Measurements from ENCODE around the gene CD63. TPM values are rescaled to one million over a fixed set of nuclear protein-coding genes. Genes with fewer than 3 reads are reported as not detected.

Gene CD63
- polyA plus RNA-seq, 3 donors = 674 to 749 (median 723) TPM

Other genes with a start within 250 kb of the CD63 start
- gene OR6C68, start 236.6 kb downstream of the CD63 start, polyA plus RNA-seq (ENCODE audit: insufficient read length in 3 of 3) = not detected
- gene OR6C4, start 179.4 kb downstream of the CD63 start, polyA plus RNA-seq (ENCODE audit: insufficient read length in 3 of 3) = not detected
- not detected for gene OR2AP1, start 156.5 kb downstream of the CD63 start, polyA plus RNA-seq (ENCODE audit: insufficient read length in 3 of 3)
- gene OR10P1, start 92.1 kb downstream of the CD63 start, polyA plus RNA-seq (ENCODE audit: insufficient read length in 3 of 3) = not detected
- 10 to 100 TPM; 22.3 to 27.7 (median 22.5) TPM for gene ITGA7, start 21.1 kb downstream of the CD63 start, polyA plus RNA-seq (ENCODE audit: insufficient read length in 3 of 3)
- 100 to 1,000 TPM; 114 to 135 (median 133) TPM for gene BLOC1S1, start 13.0 kb downstream of the CD63 start, polyA plus RNA-seq (ENCODE audit: insufficient read length in 3 of 3)
- 10 to 100 TPM; 18.2 to 22.8 (median 19.2) TPM for gene RDH5, start 8.6 kb downstream of the CD63 start, polyA plus RNA-seq (ENCODE audit: insufficient read length in 3 of 3)
- gene GDF11, start 14.1 kb upstream of the CD63 start, polyA plus RNA-seq (ENCODE audit: insufficient read length in 3 of 3) = 10 to 100 TPM; 19.9 to 21.4 (median 20.6) TPM
- gene SARNP, start 88.7 kb upstream of the CD63 start, polyA plus RNA-seq (ENCODE audit: insufficient read length in 3 of 3) = 100 to 1,000 TPM; 131 to 167 (median 158) TPM
- 10 to 100 TPM; 32.4 to 43.5 (median 43.3) TPM for gene ORMDL2, start 89.0 kb upstream of the CD63 start, polyA plus RNA-seq (ENCODE audit: insufficient read length in 3 of 3)
- 10 to 100 TPM; 45.3 to 49.6 (median 46.6) TPM for gene DNAJC14, start 100.6 kb upstream of the CD63 start, polyA plus RNA-seq (ENCODE audit: insufficient read length in 3 of 3)
- under 1 TPM; 0.47 to 0.93 (median 0.52) TPM for gene MMP19, start 113.9 kb upstream of the CD63 start, polyA plus RNA-seq (ENCODE audit: insufficient read length in 3 of 3)
- 10 to 100 TPM; 35.6 to 37.5 (median 36.3) TPM for gene PYM1, start 198.9 kb upstream of the CD63 start, polyA plus RNA-seq (ENCODE audit: insufficient read length in 3 of 3)
- 10 to 100 TPM; 17.2 to 17.8 (median 17.7) TPM for gene DGKA, start 202.2 kb upstream of the CD63 start, polyA plus RNA-seq (ENCODE audit: insufficient read length in 3 of 3)
- 1 to 10 TPM; 3.0 to 3.9 (median 3.8) TPM for gene PMEL, start 237.0 kb upstream of the CD63 start, polyA plus RNA-seq (ENCODE audit: insufficient read length in 3 of 3)
- gene CDK2, start 237.8 kb upstream of the CD63 start, polyA plus RNA-seq (ENCODE audit: insufficient read length in 3 of 3) = 10 to 100 TPM; 56.8 to 58.8 (median 58.6) TPM
- 100 to 1,000 TPM; 160 to 162 (median 161) TPM for gene RAB5B, start 245.1 kb upstream of the CD63 start, polyA plus RNA-seq (ENCODE audit: insufficient read length in 3 of 3)

Data from right renal cortex interstitium (tissue), 3 donors.